OCI-LY3 (cell line): ENCODE results near the gene CXCL6.

Source experiments
- H2AFZ ChIP-seq: fragments of 200-600, 300-600 bp; shearing (Covaris generic); 2 replicates; pipeline ENCODE4 v1.6.0; 2014; ENCODE audit warnings: antibody characterized with exemption, low read depth, low read length
- H3K27ac ChIP-seq: fragments of 200-600, 300-600 bp; sonication (generic); 2 replicates; pipeline ENCODE4 v1.5.1; 2014; ENCODE audit warnings: mild to moderate bottlenecking, low read length, moderate library complexity, mixed read lengths
- H3K27me3 ChIP-seq: fragments of 200-600, 300-600 bp; sonication (generic); 2 replicates; pipeline ENCODE4 v1.6.1; 2014; ENCODE audit warnings: low read depth, low read length, mixed read lengths
- H3K36me3 ChIP-seq: fragments of 200-600, 300-600 bp; sonication (generic); replicated peaks from 2 replicates; pipeline ENCODE3; 2014; ENCODE audit warnings: low read depth, low read length, mixed read lengths
- H3K4me1 ChIP-seq: fragments of 300-600, 200-600 bp; sonication (generic); 2 replicates; pipeline ENCODE4 v1.6.1; 2014; ENCODE audit warnings: low read length, mixed read lengths
- H3K4me2 ChIP-seq: fragments of 200-600, 300-600 bp; sonication (generic); 2 replicates; pipeline ENCODE4 v1.6.1; 2014; ENCODE audit warnings: low read length, mixed read lengths
- H3K4me3 ChIP-seq: fragments of 300-600, 200-600 bp; sonication (generic); 2 replicates; pipeline ENCODE4 v1.5.1; 2014; ENCODE audit warnings: antibody characterized with exemption, mild to moderate bottlenecking, low read length, moderate library complexity
- H3K79me2 ChIP-seq: fragments of 300-600, 200-600 bp; shearing (Covaris generic); 2 replicates; pipeline ENCODE4 v1.6.1; 2014; ENCODE audit warnings: mild to moderate bottlenecking, low read length, mixed read lengths
- H3K9ac ChIP-seq: fragments of 300-600, 200-600 bp; shearing (Covaris generic); 2 replicates; pipeline ENCODE4 v1.6.0; 2014; ENCODE audit warnings: mild to moderate bottlenecking, low read length, moderate library complexity
- H3K9me3 ChIP-seq: fragments of 200-600, 300-600 bp; shearing (Covaris generic); 2 replicates; pipeline ENCODE4 v1.6.1; 2014; ENCODE audit warnings: low read length, mixed read lengths; ENCODE audit not compliant: insufficient read depth
- H4K20me1 ChIP-seq: fragments of 200-600, 300-600 bp; sonication (generic); 2 replicates; pipeline ENCODE4 v1.6.1; 2016; ENCODE audit warnings: low read length, mixed read lengths; ENCODE audit not compliant: insufficient read depth
- CTCF ChIP-seq: fragments of 200-600, 300-600 bp; sonication (generic); IDR thresholded peaks from 2 replicates; pipeline ENCODE4 v1.5.1; 2014; ENCODE audit warnings: antibody characterized with exemption, low read length, low read depth
- EZH2phosphoT487 ChIP-seq: fragments of 200-600 bp; shearing (Covaris generic); IDR thresholded peaks from 2 replicates; pipeline ENCODE4 v1.6.1; 2018; ENCODE audit warnings: antibody characterized with exemption, mixed run types, low read depth

Gene CXCL6

GRCh38 chr4:73850261-73850970, 13.9 kb downstream of the CXCL6 start:
- H3K27me3 ChIP-seq, result no peaks in the 10 kb centered on the region
- no peaks in the 10 kb centered on the region for H3K9me3 ChIP-seq
- no peak overlapping the region for H3K4me3 ChIP-seq
- H3K27ac ChIP-seq, result no peak overlapping the region
- H3K4me2 ChIP-seq, result no peak overlapping the region
- TF ChIP-seq EZH2phosphoT487 (no peak), CTCF (no peak)
- H3K36me3 ChIP-seq, result no peaks in the 10 kb centered on the region
- no peak overlapping the region for H2AFZ ChIP-seq
- H3K79me2 ChIP-seq, result no peaks in the 10 kb centered on the region
- no peaks in the 10 kb centered on the region for H4K20me1 ChIP-seq
- H3K9ac ChIP-seq, result no peak overlapping the region
- H3K4me1 ChIP-seq, result no peaks in the 10 kb centered on the region

GRCh38 chr4:73851293-73851692, 14.8 kb downstream of the CXCL6 start:
- Histone ChIP-seq H3K79me2 (no peaks in the 10 kb centered on the region), H2AFZ (no peak overlapping the region), H3K9me3 (no peaks in the 10 kb centered on the region), H3K27me3 (no peaks in the 10 kb centered on the region), H3K9ac (no peak overlapping the region), H3K36me3 (no peaks in the 10 kb centered on the region), H3K4me3 (no peak overlapping the region), H4K20me1 (no peaks in the 10 kb centered on the region), H3K4me1 (no peaks in the 10 kb centered on the region), H3K27ac (no peak overlapping the region), H3K4me2 (no peak overlapping the region)
- TF ChIP-seq CTCF (no peak), EZH2phosphoT487 (no peak)

GRCh38 chr4:73852771-73853170, 16.3 kb downstream of the CXCL6 start:
- no peak overlapping the region for H3K27ac ChIP-seq
- H3K79me2 ChIP-seq, result no peaks in the 10 kb centered on the region
- no peak overlapping the region for H3K9ac ChIP-seq
- H3K36me3 ChIP-seq, result no peaks in the 10 kb centered on the region
- no peaks in the 10 kb centered on the region for H3K27me3 ChIP-seq
- H4K20me1 ChIP-seq, result no peaks in the 10 kb centered on the region
- no peak overlapping the region for H3K4me2 ChIP-seq
- no peak overlapping the region for H2AFZ ChIP-seq
- no peaks in the 10 kb centered on the region for H3K9me3 ChIP-seq
- TF ChIP-seq CTCF (no peak), EZH2phosphoT487 (no peak)
- no peak overlapping the region for H3K4me3 ChIP-seq
- H3K4me1 ChIP-seq, result no peaks in the 10 kb centered on the region

- Histone ChIP-seq H3K4me1 (no peaks in the 10 kb centered on the region), H3K27me3 (no peaks in the 10 kb centered on the region), H3K27ac (no peak within 1 kb of the TSS), H3K36me3 (no peaks in the 10 kb centered on the region), H2AFZ (no peak within 1 kb of the TSS), H3K9ac (no peak within 1 kb of the TSS), H3K79me2 (no peaks in the 10 kb centered on the region), H3K4me3 (no peak within 1 kb of the TSS), H4K20me1 (no peaks in the 10 kb centered on the region), H3K4me2 (no peak within 1 kb of the TSS), H3K9me3 (no peaks in the 10 kb centered on the region)
- TF ChIP-seq CTCF, result no peak
- TF ChIP-seq EZH2phosphoT487, result no peak
Observed at GRCh38 chr4:73853246-73853704, 16.8 kb downstream of the CXCL6 start, which contains the start of gene PF4V1. PF4V1 (plus strand) TSS chr4:73853296; CDS start chr4:73853363, 67 bp downstream.
